Measurements from ENCODE around the gene LHX1.

DNA sequence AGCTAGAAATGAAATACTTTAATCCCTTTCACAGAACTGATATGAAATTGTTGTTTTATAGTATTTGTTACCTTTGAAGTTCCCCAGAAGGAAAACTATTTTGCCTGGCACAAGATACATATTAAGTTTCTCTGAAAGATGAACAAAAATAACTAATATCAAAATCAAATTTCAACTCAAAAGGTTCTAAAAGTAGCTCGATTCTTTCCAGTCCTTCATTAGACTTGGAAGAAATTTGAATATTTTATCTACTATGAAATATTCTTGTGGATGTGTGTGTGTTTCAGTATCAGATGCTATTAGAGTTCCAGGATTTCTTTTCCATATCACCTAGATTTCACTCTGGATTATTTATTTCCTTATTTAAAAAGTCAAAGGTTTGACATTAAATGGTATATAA, 7.9 kb downstream of the LHX1 start:
- TF ChIP-seq, protein P1, sequence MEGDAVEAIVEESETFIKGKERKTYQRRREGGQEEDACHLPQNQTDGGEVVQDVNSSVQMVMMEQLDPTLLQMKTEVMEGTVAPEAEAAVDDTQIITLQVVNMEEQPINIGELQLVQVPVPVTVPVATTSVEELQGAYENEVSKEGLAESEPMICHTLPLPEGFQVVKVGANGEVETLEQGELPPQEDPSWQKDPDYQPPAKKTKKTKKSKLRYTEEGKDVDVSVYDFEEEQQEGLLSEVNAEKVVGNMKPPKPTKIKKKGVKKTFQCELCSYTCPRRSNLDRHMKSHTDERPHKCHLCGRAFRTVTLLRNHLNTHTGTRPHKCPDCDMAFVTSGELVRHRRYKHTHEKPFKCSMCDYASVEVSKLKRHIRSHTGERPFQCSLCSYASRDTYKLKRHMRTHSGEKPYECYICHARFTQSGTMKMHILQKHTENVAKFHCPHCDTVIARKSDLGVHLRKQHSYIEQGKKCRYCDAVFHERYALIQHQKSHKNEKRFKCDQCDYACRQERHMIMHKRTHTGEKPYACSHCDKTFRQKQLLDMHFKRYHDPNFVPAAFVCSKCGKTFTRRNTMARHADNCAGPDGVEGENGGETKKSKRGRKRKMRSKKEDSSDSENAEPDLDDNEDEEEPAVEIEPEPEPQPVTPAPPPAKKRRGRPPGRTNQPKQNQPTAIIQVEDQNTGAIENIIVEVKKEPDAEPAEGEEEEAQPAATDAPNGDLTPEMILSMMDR (IDR thresholded peaks at IDR 0.05): no peak
- no peak for TF ChIP-seq TCF7 (CRISPR knock-in tag; IDR thresholded peaks at IDR 0.05; ENCODE audit: low read depth)
- TF ChIP-seq, protein P2, sequence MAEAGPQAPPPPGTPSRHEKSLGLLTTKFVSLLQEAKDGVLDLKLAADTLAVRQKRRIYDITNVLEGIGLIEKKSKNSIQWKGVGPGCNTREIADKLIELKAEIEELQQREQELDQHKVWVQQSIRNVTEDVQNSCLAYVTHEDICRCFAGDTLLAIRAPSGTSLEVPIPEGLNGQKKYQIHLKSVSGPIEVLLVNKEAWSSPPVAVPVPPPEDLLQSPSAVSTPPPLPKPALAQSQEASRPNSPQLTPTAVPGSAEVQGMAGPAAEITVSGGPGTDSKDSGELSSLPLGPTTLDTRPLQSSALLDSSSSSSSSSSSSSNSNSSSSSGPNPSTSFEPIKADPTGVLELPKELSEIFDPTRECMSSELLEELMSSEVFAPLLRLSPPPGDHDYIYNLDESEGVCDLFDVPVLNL (CRISPR knock-in tag; IDR thresholded peaks at IDR 0.05; ENCODE audit: borderline replicate concordance, low read depth): no peak
- TF ChIP-seq SP1 (CRISPR knock-in tag; conservative IDR thresholded peaks at IDR 0.05): no peak
- no peak for TF ChIP-seq ZNF232 (CRISPR knock-in tag; IDR thresholded peaks at IDR 0.05)
- TF ChIP-seq ESRRA (CRISPR knock-in tag; IDR thresholded peaks at IDR 0.05; ENCODE audit: borderline replicate concordance): no peak
- no peak for TF ChIP-seq CREB1 (CRISPR knock-in tag; IDR thresholded peaks at IDR 0.05)
